C4-2B (cell line): ENCODE results near the gene HIVEP3.

Experiments used
- CTCF ChIP-seq: fragments of 450-650 bp; conservative IDR thresholded peaks from 2 replicates; pipeline ENCODE4 v1.5.1; 2017; ENCODE audit warnings: mild to moderate bottlenecking
- ZFX ChIP-seq: fragments of 450-650 bp; IDR thresholded peaks from 2 replicates; pipeline ENCODE4 v1.6.1; 2017

GRCh38 chr1:41709331-41709730 is 209.4 kb downstream of the HIVEP3 start:
- no peak for TF ChIP-seq CTCF
- TF ChIP-seq ZFX, result no peak
